Tibial nerve (tissue), 4 donors: ENCODE results near the gene MAD2L2. TPM values are rescaled to one million over a fixed set of nuclear protein-coding genes. Genes with fewer than 3 reads are reported as not detected.

ENCODE experiments used
- DNase-seq, 2 donors: peaks; one replicate each; pipeline ENCODE4 v3.0.0-alpha.2; 2019; ENCODE audit warnings: low spot score in 2 of 2
- H3K27ac ChIP-seq, 4 donors: fragments of 200-600 bp; sonication (generic) in 3 of 4; one replicate each; pipeline ENCODE4 v1.5.1; 2017 to 2019; ENCODE audit warnings: mild to moderate bottlenecking in 1 of 4
- H3K27me3 ChIP-seq, 2 donors: fragments of 200-600 bp; sonication (generic) in 1 of 2; one replicate each; pipeline versions ENCODE4 v1.5.1 to v1.6.0; 2017 to 2019
- H3K36me3 ChIP-seq, 3 donors: fragments of 200-600 bp; sonication (generic); one replicate each; pipeline ENCODE4 v1.5.1; 2018 to 2019
- H3K4me1 ChIP-seq, 4 donors: fragments of 200-600 bp; sonication (generic) in 3 of 4; one replicate each; pipeline ENCODE4 v1.5.1; 2017 to 2019
- H3K4me3 ChIP-seq, 4 donors: fragments of 200-600 bp; sonication (generic) in 3 of 4; one replicate each; pipeline ENCODE4 v1.5.1; 2017 to 2019; ENCODE audit warnings: mild to moderate bottlenecking in 1 of 4, moderate library complexity in 1 of 4
- H3K9me3 ChIP-seq, 4 donors: fragments of 200-600 bp; sonication (generic) in 3 of 4; one replicate each; pipeline ENCODE4 v1.5.1; 2017 to 2019
- EP300 ChIP-seq, 2 donors: sonication (generic); formaldehyde crosslinking; IDR thresholded peaks; one replicate each; pipeline ENCODE4 v1.6.1; 2017; ENCODE audit warnings: antibody characterized with exemption in 2 of 2, mild to moderate bottlenecking in 1 of 2
- POLR2A ChIP-seq, 2 donors: fragments of 450-650 bp; IDR thresholded peaks; one replicate each; pipeline ENCODE4 v1.6.1; 2017; ENCODE audit warnings: antibody characterized with exemption in 2 of 2, mild to moderate bottlenecking in 2 of 2, moderate library complexity in 2 of 2
- WGBS, 2 donors: methylation state at CpG; one replicate each; pipeline ENCODE4 v1.1.5; 2018; 5-methylcytosine and 5-hydroxymethylcytosine counted together
- total RNA-seq, 4 donors: library from RNA; depleted of rRNA; stranded (reverse); fragments of >200 nt; gene quantifications; one replicate each; pipeline ENCODE4 v1.1.0, GENCODE V29; 2016
- TF ChIP-seq, protein P1 (sequence below), 5 experiments: fragments of 200-600 bp in 3 of 5; fragments of 450-650 bp in 2 of 5; sonication (generic) in 3 of 5; IDR thresholded peaks; one replicate each; pipeline ENCODE4 v1.5.1; 2016 to 2019; ENCODE audit warnings: antibody characterized with exemption in 5 of 5, mild to moderate bottlenecking in 3 of 5, moderate library complexity in 2 of 5

MAD2L2 gene
- total RNA-seq, 4 donors from 2014 or later: 28.2 to 56.1 (median 32.3) TPM

DNA sequence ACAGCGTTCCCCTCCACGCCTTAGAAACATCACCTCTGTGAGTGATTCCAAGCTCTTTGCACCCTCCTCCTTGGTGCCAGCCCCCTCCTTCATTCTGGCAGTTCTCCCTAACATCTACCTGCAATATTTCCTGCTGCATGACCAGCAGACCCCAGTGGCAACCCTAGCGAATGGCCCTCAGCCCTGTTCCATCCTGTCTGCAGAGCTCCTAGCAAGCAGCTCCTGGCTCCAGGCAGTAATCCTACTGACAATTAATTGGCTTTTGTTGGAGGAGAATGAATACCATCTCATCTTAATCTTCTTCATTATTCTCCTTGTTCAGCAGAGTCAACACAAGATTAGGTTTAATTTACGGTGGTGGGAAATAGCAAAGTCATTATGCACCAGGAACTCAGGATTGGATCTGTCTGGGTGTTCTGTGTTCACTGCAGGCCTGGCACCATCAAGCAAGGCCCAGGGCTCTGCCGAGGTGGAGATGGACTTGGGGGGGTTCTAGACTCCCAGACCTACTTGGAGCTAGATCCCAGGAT lies 39.1 kb downstream of the MAD2L2 start:
- peaks cover 0 to 25% (median 0%) of the 10 kb centered on the region in 4 donors for H3K4me1 ChIP-seq
- H3K36me3 ChIP-seq: no peaks in the 10 kb centered on the region
- no peak overlapping the region for H3K27ac ChIP-seq
- H3K9me3 ChIP-seq: no peaks in the 10 kb centered on the region
- WGBS, 2 donors: 43 to 54% methylated on average over 5 of the region's 5 CpGs
- TF ChIP-seq, protein P1, sequence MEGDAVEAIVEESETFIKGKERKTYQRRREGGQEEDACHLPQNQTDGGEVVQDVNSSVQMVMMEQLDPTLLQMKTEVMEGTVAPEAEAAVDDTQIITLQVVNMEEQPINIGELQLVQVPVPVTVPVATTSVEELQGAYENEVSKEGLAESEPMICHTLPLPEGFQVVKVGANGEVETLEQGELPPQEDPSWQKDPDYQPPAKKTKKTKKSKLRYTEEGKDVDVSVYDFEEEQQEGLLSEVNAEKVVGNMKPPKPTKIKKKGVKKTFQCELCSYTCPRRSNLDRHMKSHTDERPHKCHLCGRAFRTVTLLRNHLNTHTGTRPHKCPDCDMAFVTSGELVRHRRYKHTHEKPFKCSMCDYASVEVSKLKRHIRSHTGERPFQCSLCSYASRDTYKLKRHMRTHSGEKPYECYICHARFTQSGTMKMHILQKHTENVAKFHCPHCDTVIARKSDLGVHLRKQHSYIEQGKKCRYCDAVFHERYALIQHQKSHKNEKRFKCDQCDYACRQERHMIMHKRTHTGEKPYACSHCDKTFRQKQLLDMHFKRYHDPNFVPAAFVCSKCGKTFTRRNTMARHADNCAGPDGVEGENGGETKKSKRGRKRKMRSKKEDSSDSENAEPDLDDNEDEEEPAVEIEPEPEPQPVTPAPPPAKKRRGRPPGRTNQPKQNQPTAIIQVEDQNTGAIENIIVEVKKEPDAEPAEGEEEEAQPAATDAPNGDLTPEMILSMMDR (IDR thresholded peaks at IDR 0.05): no peak
- no peak for TF ChIP-seq EP300 (IDR thresholded peaks at IDR 0.05)
- TF ChIP-seq POLR2A (IDR thresholded peaks at IDR 0.05): no peak
- DNase-seq: no peak
- no peak overlapping the region for H3K4me3 ChIP-seq
- H3K27me3 ChIP-seq: peaks cover 0 to under 1% of the 10 kb centered on the region in 2 donors

- Histone ChIP-seq H3K9me3 (no peaks in the 10 kb centered on the region), H3K27me3 (peaks cover 0 to 8% of the 10 kb centered on the region in 2 donors), H3K27ac (no peak overlapping the region), H3K4me3 (no peak overlapping the region), H3K36me3 (no peaks in the 10 kb centered on the region), H3K4me1 (peaks cover 0 to 16% (median 0%) of the 10 kb centered on the region in 4 donors)
- no peak for TF ChIP-seq POLR2A (IDR thresholded peaks at IDR 0.05)
- TF ChIP-seq, protein P1 (IDR thresholded peaks at IDR 0.05): no peak
- WGBS, 2 donors: 59 to 64% methylated on average over 6 of the region's 6 CpGs
- no peak for DNase-seq
These were observed 40.0 kb downstream of the MAD2L2 start for GRCh38 chr1:11640944-11641343.

DNA sequence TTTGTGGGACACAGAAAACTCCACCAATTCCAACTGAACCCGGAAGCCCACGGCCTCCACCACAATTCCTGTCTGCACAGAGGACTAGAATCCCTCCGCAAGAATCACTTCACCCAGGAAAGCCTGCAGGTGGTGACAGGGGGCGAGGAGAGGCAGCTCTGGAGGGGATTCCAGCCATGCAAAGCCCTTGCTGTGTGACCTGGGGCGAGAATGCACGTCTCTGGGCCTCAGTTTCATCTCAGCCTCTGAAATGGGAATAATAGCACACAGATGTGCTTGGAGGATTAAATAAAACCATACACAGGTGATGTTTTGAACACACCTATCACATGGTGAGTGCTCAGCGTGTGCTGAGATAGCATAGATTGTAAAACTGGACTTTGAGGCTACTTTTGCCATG lies 40.8 kb downstream of the MAD2L2 start:
- no peaks in the 10 kb centered on the region for H3K36me3 ChIP-seq
- H3K27ac ChIP-seq: no peak overlapping the region
- TF ChIP-seq EP300 (IDR thresholded peaks at IDR 0.05): no peak
- TF ChIP-seq, protein P1 (IDR thresholded peaks at IDR 0.05): no peak
- TF ChIP-seq POLR2A (IDR thresholded peaks at IDR 0.05): no peak
- H3K4me3 ChIP-seq: no peak overlapping the region
- H3K9me3 ChIP-seq: no peaks in the 10 kb centered on the region
- DNase-seq: no peak
- H3K4me1 ChIP-seq: peaks cover 0 to 10% (median 0%) of the 10 kb centered on the region in 4 donors
- 64 to 76% methylated on average over 7 of the region's 7 CpGs for WGBS, 2 donors
- peaks cover 0 to 14% of the 10 kb centered on the region in 2 donors for H3K27me3 ChIP-seq

- Histone ChIP-seq H3K27me3 (peaks cover 0 to 16% of the 10 kb centered on the region in 2 donors), H3K4me3 (no peak overlapping the region), H3K27ac (no peak overlapping the region), H3K36me3 (no peaks in the 10 kb centered on the region), H3K4me1 (peaks cover 0 to 10% (median 0%) of the 10 kb centered on the region in 4 donors), H3K9me3 (no peaks in the 10 kb centered on the region)
- 84 to 91% methylated on average over 4 of the region's 4 CpGs for WGBS, 2 donors
- TF ChIP-seq EP300 (IDR thresholded peaks at IDR 0.05) (no peak), POLR2A (IDR thresholded peaks at IDR 0.05) (no peak)
- TF ChIP-seq, protein P1 (IDR thresholded peaks at IDR 0.05): no peak
- DNase-seq: no peak
These were observed 41.6 kb downstream of the MAD2L2 start for GRCh38 chr1:11639372-11639771.

- Histone ChIP-seq H3K9me3 (no peaks in the 10 kb centered on the region), H3K27me3 (peaks cover 0 to 20% of the 10 kb centered on the region in 2 donors), H3K27ac (no peak overlapping the region), H3K4me3 (no peak overlapping the region), H3K36me3 (no peaks in the 10 kb centered on the region), H3K4me1 (peaks cover 0 to 10% (median 0%) of the 10 kb centered on the region in 4 donors)
- no peak for DNase-seq
- TF ChIP-seq, protein P1 (IDR thresholded peaks at IDR 0.05): no peak
- TF ChIP-seq EP300 (IDR thresholded peaks at IDR 0.05) (no peak), POLR2A (IDR thresholded peaks at IDR 0.05) (no peak)
- 50 to 63% methylated on average over 5 of the region's 5 CpGs for WGBS, 2 donors
These were observed 42.8 kb downstream of the MAD2L2 start for GRCh38 chr1:11638121-11638520.
